ENCODE data around the gene ZNF678.
"Not testable (repeated sequence)": the region's sequence is repeated elsewhere in the genome, so short reads cannot be mapped to it uniquely, and the experiment has no call there.

The ZNF678 gene

GRCh38 chr1:227560393-227561173 is 2.8 kb upstream of the ZNF678 start:
- Mint-ChIP-seq H3K27ac (no peak overlapping the region), H3K4me3 (no peak overlapping the region), H3K9me3 (peaks cover 24% of the 10 kb centered on the region), H3K27me3 (peaks cover 48% of the 10 kb centered on the region), H3K4me1 (ENCODE audit: low read depth) (peaks cover 16% of the 10 kb centered on the region), H3K36me3 (ENCODE audit: low read depth) (peaks cover 9% of the 10 kb centered on the region)
- intact Hi-C loops (cut with micrococcal nuclease): loop anchor here (10.0 kb wide), 1 partner anchor 844 kb away; the partner anchor contains the start of gene TRIM11

GRCh38 chr1:227561241-227561907 is 2.0 kb upstream of the ZNF678 start:
- Mint-ChIP-seq H3K4me1 (ENCODE audit: low read depth) (peaks cover 16% of the 10 kb centered on the region), H3K36me3 (ENCODE audit: low read depth) (peaks cover 14% of the 10 kb centered on the region), H3K27me3 (peaks cover 48% of the 10 kb centered on the region), H3K27ac (no peak overlapping the region), H3K9me3 (peaks cover 24% of the 10 kb centered on the region), H3K4me3 (no peak overlapping the region)
- intact Hi-C loops (cut with micrococcal nuclease): loop anchor here (10.0 kb wide), 1 partner anchor 843 kb away; the partner anchor contains the start of gene TRIM11

- no peak overlapping the region for H3K4me3 Mint-ChIP-seq
- H3K27me3 Mint-ChIP-seq: peaks cover 46% of the 10 kb centered on the region
- H3K27ac Mint-ChIP-seq: no peak overlapping the region
- peaks cover 24% of the 10 kb centered on the region for H3K9me3 Mint-ChIP-seq
- intact Hi-C loops (cut with micrococcal nuclease): loop anchor here (10.0 kb wide), 1 partner anchor 843 kb away; the partner anchor contains the start of gene TRIM11
- H3K36me3 Mint-ChIP-seq (ENCODE audit: low read depth): peaks cover 17% of the 10 kb centered on the region
- peaks cover 16% of the 10 kb centered on the region for H3K4me1 Mint-ChIP-seq (ENCODE audit: low read depth)
Measured at GRCh38 chr1:227562037-227562436, 1.3 kb upstream of the ZNF678 start.

- H3K27me3 Mint-ChIP-seq: peaks cover 43% of the 10 kb centered on the region
- no peak overlapping the region for H3K27ac Mint-ChIP-seq
Measured at GRCh38 chr1:227562933-227563323, 428 bp upstream of the ZNF678 start.

GRCh38 chr1:227567256-227567655 is 3.9 kb downstream of the ZNF678 start:
- Mint-ChIP-seq H3K4me1 (ENCODE audit: low read depth) (peaks cover 16% of the 10 kb centered on the region), H3K36me3 (ENCODE audit: low read depth) (peaks cover 45% of the 10 kb centered on the region), H3K9me3 (peaks cover 26% of the 10 kb centered on the region), H3K27ac (no peak overlapping the region), H3K4me3 (no peak overlapping the region), H3K27me3 (peaks cover 1% of the 10 kb centered on the region)
- intact Hi-C loops (cut with micrococcal nuclease): loop anchor here (10.0 kb wide), 1 partner anchor 838 kb away; the partner anchor contains the start of gene TRIM11

More at GRCh38 chr1:227562933-227563323, 428 bp upstream of the ZNF678 start:
- intact Hi-C loops (cut with micrococcal nuclease): loop anchor here (1.0 to 10.0 kb wide), 3 partner anchors 21 to 842 kb away; partner anchors contain the start of genes JMJD4, SNAP47 and TRIM11
- H3K9me3 Mint-ChIP-seq: peaks cover 30% of the 10 kb centered on the region
- H3K36me3 Mint-ChIP-seq (ENCODE audit: low read depth): peaks cover 26% of the 10 kb centered on the region
- no peak overlapping the region for H3K4me3 Mint-ChIP-seq
- peaks cover 20% of the 10 kb centered on the region for H3K4me1 Mint-ChIP-seq (ENCODE audit: low read depth)

GRCh38 chr1:227568593-227568992 is 5.2 kb downstream of the ZNF678 start:
- intact Hi-C loops (cut with micrococcal nuclease): loop anchor here (10.0 kb wide), 1 partner anchor 836 kb away; the partner anchor contains the start of gene TRIM11
- H3K9me3 Mint-ChIP-seq: peaks cover 37% of the 10 kb centered on the region
- no peaks in the 10 kb centered on the region for H3K27me3 Mint-ChIP-seq
- peaks cover 16% of the 10 kb centered on the region for H3K4me1 Mint-ChIP-seq (ENCODE audit: low read depth)
- no peak overlapping the region for H3K4me3 Mint-ChIP-seq
- H3K36me3 Mint-ChIP-seq (ENCODE audit: low read depth): peaks cover 49% of the 10 kb centered on the region
- H3K27ac Mint-ChIP-seq: no peak overlapping the region

GRCh38 chr1:227572752-227573151 is 9.4 kb downstream of the ZNF678 start:
- Mint-ChIP-seq H3K36me3 (ENCODE audit: low read depth) (peaks cover 43% of the 10 kb centered on the region), H3K4me1 (ENCODE audit: low read depth) (peaks cover 3% of the 10 kb centered on the region), H3K9me3 (peaks cover 74% of the 10 kb centered on the region), H3K4me3 (no peak overlapping the region), H3K27ac (no peak overlapping the region), H3K27me3 (no peaks in the 10 kb centered on the region)
- intact Hi-C loops (cut with micrococcal nuclease): no loop called here

- Mint-ChIP-seq H3K27me3 (no peaks in the 10 kb centered on the region), H3K9me3 (peaks cover 81% of the 10 kb centered on the region), H3K27ac (no peak overlapping the region), H3K4me3 (no peak overlapping the region), H3K4me1 (ENCODE audit: low read depth) (no peaks in the 10 kb centered on the region), H3K36me3 (ENCODE audit: low read depth) (peaks cover 42% of the 10 kb centered on the region)
- intact Hi-C loops (cut with micrococcal nuclease): no loop called here
Measured at GRCh38 chr1:227574926-227575325, 11.6 kb downstream of the ZNF678 start.

- no peak overlapping the region for H3K27ac Mint-ChIP-seq
- H3K36me3 Mint-ChIP-seq (ENCODE audit: low read depth): peaks cover 42% of the 10 kb centered on the region
- H3K4me3 Mint-ChIP-seq: no peak overlapping the region
- intact Hi-C loops (cut with micrococcal nuclease): no loop called here
- no peaks in the 10 kb centered on the region for H3K4me1 Mint-ChIP-seq (ENCODE audit: low read depth)
- H3K27me3 Mint-ChIP-seq: no peaks in the 10 kb centered on the region
- peaks cover 82% of the 10 kb centered on the region for H3K9me3 Mint-ChIP-seq
Measured at GRCh38 chr1:227576189-227576588, 12.8 kb downstream of the ZNF678 start.

- H3K4me1 Mint-ChIP-seq (ENCODE audit: low read depth): no peaks in the 10 kb centered on the region
- H3K27me3 Mint-ChIP-seq: no peaks in the 10 kb centered on the region
- H3K27ac Mint-ChIP-seq: no peak overlapping the region
- H3K9me3 Mint-ChIP-seq: peaks cover 77% of the 10 kb centered on the region
- no peak overlapping the region for H3K4me3 Mint-ChIP-seq
- H3K36me3 Mint-ChIP-seq (ENCODE audit: low read depth): peaks cover 28% of the 10 kb centered on the region
- intact Hi-C loops (cut with micrococcal nuclease): no loop called here
Measured at GRCh38 chr1:227577500-227577899, 14.1 kb downstream of the ZNF678 start.

GRCh38 chr1:227583354-227583753 is 20.0 kb downstream of the ZNF678 start:
- intact Hi-C loops (cut with micrococcal nuclease): no loop called here
- no peaks in the 10 kb centered on the region for H3K4me1 Mint-ChIP-seq (ENCODE audit: low read depth)
- peaks cover 51% of the 10 kb centered on the region for H3K9me3 Mint-ChIP-seq
- H3K27ac Mint-ChIP-seq: no peak overlapping the region
- H3K36me3 Mint-ChIP-seq (ENCODE audit: low read depth): peaks cover 25% of the 10 kb centered on the region
- no peak overlapping the region for H3K4me3 Mint-ChIP-seq
- no peaks in the 10 kb centered on the region for H3K27me3 Mint-ChIP-seq

GRCh38 chr1:227586733-227587132 is 23.4 kb downstream of the ZNF678 start:
- no peaks in the 10 kb centered on the region for H3K27me3 Mint-ChIP-seq
- intact Hi-C loops (cut with micrococcal nuclease): no loop called here
- H3K36me3 Mint-ChIP-seq (ENCODE audit: low read depth): peaks cover 41% of the 10 kb centered on the region
- no peak overlapping the region for H3K4me3 Mint-ChIP-seq
- H3K27ac Mint-ChIP-seq: no peak overlapping the region
- H3K9me3 Mint-ChIP-seq: peaks cover 63% of the 10 kb centered on the region
- no peaks in the 10 kb centered on the region for H3K4me1 Mint-ChIP-seq (ENCODE audit: low read depth)

GRCh38 chr1:227587968-227588367 is 24.6 kb downstream of the ZNF678 start:
- Mint-ChIP-seq H3K27me3 (no peaks in the 10 kb centered on the region), H3K36me3 (ENCODE audit: low read depth) (peaks cover 52% of the 10 kb centered on the region), H3K4me3 (no peak overlapping the region), H3K9me3 (peaks cover 75% of the 10 kb centered on the region), H3K27ac (no peak overlapping the region), H3K4me1 (ENCODE audit: low read depth) (no peaks in the 10 kb centered on the region)
- intact Hi-C loops (cut with micrococcal nuclease): no loop called here

GRCh38 chr1:227588769-227589168 is 25.4 kb downstream of the ZNF678 start:
- H3K27ac Mint-ChIP-seq; H3K4me3 Mint-ChIP-seq; H3K27me3 Mint-ChIP-seq; H3K4me1 Mint-ChIP-seq (ENCODE audit: low read depth); intact Hi-C loops (cut with micrococcal nuclease): not testable (repeated sequence)
- H3K36me3 Mint-ChIP-seq (ENCODE audit: low read depth): peaks cover 55% of the 10 kb centered on the region
- H3K9me3 Mint-ChIP-seq: peaks cover 83% of the 10 kb centered on the region
